KMS-11 (cell line): ENCODE measurements around the gene KIT.

ENCODE experiments used
- H2AFZ ChIP-seq: fragments of 200-600 bp; sonication (generic); 2 replicates; pipeline ENCODE4 v1.6.1; 2016; ENCODE audit warnings: antibody characterized with exemption, mixed run types, low read depth
- H3K27ac ChIP-seq: fragments of 200-600 bp; sonication (generic); 2 replicates; pipeline ENCODE4 v1.6.1; 2016; ENCODE audit warnings: mild to moderate bottlenecking, mixed run types
- H3K27me3 ChIP-seq: fragments of 200-600 bp; sonication (generic); 2 replicates; pipeline ENCODE4 v1.6.1; 2017; ENCODE audit warnings: mild to moderate bottlenecking, low read depth, mixed run types, moderate library complexity; ENCODE audit not compliant: insufficient read depth
- H3K36me3 ChIP-seq: fragments of 200-600 bp; sonication (generic); 2 replicates; pipeline ENCODE4 v1.6.1; 2017; ENCODE audit warnings: mild to moderate bottlenecking, mixed run types; ENCODE audit not compliant: insufficient read depth
- H3K4me1 ChIP-seq: fragments of 200-600 bp; sonication (generic); 2 replicates; pipeline ENCODE4 v1.6.1; 2016; ENCODE audit warnings: mild to moderate bottlenecking, low read depth, mixed run types; ENCODE audit not compliant: poor library complexity, severe bottlenecking
- H3K4me2 ChIP-seq: fragments of 200-600 bp; sonication (generic); 2 replicates; pipeline ENCODE4 v1.7.0; 2016; ENCODE audit warnings: mild to moderate bottlenecking, mixed run types
- H3K4me3 ChIP-seq: fragments of 200-600 bp; sonication (generic); IDR thresholded peaks from 2 replicates; pipeline ENCODE4 v1.6.1; 2017; ENCODE audit warnings: low read depth, low read length, mixed read lengths; ENCODE audit not compliant: insufficient read depth
- H3K79me2 ChIP-seq: fragments of 200-600 bp; sonication (generic); 2 replicates; pipeline ENCODE4 v1.6.1; 2016; ENCODE audit warnings: low read depth, mixed run types; ENCODE audit not compliant: insufficient read depth
- H3K9ac ChIP-seq: fragments of 200-600 bp; sonication (generic); 2 replicates; pipeline ENCODE4 v1.6.1; 2016; ENCODE audit warnings: mild to moderate bottlenecking, mixed run types
- H4K20me1 ChIP-seq: fragments of 200-600 bp; sonication (generic); 2 replicates; pipeline ENCODE4 v1.6.1; 2016; ENCODE audit warnings: mild to moderate bottlenecking, mixed run types; ENCODE audit not compliant: insufficient read depth
- TF ChIP-seq, protein P1 (sequence below): fragments of 200-600 bp; sonication (generic); conservative IDR thresholded peaks from 2 replicates; pipeline ENCODE4 v1.6.1; 2017; ENCODE audit warnings: low read depth, mild to moderate bottlenecking, antibody characterized with exemption, low read length, moderate library complexity, mixed read lengths

Gene KIT

DNA sequence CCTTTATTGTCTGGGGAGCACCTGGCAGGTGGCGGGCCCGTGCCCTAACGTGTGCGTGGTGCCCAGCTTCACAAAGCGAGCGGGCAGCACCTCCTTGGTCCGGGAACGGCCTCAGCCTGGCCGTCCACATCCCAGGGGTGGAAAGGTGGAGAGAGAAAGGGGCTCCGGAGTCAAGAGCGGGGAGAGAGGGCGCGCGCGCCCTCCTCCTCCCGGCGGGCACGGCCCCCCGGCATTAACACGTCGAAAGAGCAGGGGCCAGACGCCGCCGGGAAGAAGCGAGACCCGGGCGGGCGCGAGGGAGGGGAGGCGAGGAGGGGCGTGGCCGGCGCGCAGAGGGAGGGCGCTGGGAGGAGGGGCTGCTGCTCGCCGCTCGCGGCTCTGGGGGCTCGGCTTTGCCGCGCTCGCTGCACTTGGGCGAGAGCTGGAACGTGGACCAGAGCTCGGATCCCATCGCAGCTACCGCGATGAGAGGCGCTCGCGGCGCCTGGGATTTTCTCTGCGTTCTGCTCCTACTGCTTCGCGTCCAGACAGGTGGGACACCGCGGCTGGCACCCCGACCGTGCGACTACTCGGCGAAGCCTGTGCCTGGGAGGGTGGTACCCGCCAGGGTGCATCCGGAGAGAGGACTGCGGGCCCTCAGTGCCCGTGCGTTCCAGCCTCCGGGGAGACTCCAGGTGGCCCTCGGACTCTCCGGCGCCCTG, at the start of gene KIT:
Gene KIT, plus strand, starts transcription at position 407 of the 701 bp plus-strand sequence. Its CDS starts 58 bp downstream, at position 465.
- TF ChIP-seq, protein P1, sequence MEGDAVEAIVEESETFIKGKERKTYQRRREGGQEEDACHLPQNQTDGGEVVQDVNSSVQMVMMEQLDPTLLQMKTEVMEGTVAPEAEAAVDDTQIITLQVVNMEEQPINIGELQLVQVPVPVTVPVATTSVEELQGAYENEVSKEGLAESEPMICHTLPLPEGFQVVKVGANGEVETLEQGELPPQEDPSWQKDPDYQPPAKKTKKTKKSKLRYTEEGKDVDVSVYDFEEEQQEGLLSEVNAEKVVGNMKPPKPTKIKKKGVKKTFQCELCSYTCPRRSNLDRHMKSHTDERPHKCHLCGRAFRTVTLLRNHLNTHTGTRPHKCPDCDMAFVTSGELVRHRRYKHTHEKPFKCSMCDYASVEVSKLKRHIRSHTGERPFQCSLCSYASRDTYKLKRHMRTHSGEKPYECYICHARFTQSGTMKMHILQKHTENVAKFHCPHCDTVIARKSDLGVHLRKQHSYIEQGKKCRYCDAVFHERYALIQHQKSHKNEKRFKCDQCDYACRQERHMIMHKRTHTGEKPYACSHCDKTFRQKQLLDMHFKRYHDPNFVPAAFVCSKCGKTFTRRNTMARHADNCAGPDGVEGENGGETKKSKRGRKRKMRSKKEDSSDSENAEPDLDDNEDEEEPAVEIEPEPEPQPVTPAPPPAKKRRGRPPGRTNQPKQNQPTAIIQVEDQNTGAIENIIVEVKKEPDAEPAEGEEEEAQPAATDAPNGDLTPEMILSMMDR: no peak
- Histone ChIP-seq H3K9ac (peak within 1 kb of the TSS; percentile 16; the same call in 1 of the 2 replicates), H3K4me1 (no peaks in the 10 kb centered on the region), H4K20me1 (no peaks in the 10 kb centered on the region), H3K36me3 (no peaks in the 10 kb centered on the region), H3K79me2 (no peaks in the 10 kb centered on the region), H3K4me2 (peak within 1 kb of the TSS; percentile 90), H3K27ac (no peak within 1 kb of the TSS), H2AFZ (peak within 1 kb of the TSS; percentile 86), H3K4me3 (peak within 1 kb of the TSS; percentile 83), H3K27me3 (no peaks in the 10 kb centered on the region; the same call in 1 of the 2 replicates)

DNA sequence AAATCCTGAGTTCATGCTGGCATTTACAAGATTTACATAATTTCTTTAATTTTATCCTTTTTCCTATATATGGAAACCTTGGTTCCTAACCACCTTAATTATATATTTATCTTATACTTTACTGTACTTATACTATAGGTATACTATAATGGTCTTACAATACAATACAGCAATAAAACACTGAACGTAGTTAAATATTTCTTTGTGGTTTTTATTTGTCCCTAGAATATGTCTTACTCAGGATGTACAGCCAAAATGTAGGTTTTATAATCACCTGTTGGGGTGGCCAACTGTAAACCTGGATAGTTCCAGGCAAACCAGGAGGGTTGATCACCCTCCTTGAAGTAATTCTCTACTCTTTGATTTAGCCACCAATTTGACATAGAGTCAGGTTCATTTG, 48.4 kb upstream of the KIT start:
- TF ChIP-seq, protein P1: no peak

DNA sequence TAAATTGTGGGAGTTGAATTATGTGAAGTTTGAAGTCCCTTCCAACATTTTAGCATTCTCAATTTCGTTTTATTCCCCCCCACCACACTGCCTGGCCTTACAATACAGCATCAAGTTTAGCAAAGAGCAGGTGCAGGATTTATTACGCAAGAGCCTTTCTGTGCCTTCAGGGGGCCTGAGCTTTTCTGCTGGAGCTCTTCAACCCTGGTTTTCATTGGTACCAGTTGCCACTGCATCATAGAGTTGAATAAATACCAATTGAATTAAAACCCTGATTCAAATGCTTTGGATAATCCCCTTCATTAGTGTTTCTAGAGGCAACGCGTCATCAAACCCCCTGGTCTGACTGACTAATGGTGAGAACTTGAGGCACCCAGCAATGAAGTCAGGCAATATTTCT, 43.6 kb upstream of the KIT start:
- H4K20me1 ChIP-seq: no peaks in the 10 kb centered on the region
- no peak overlapping the region for H2AFZ ChIP-seq
- H3K27me3 ChIP-seq: no peaks in the 10 kb centered on the region
- no peaks in the 10 kb centered on the region for H3K36me3 ChIP-seq
- H3K4me2 ChIP-seq: no peak overlapping the region
- TF ChIP-seq, protein P1: no peak
- no peaks in the 10 kb centered on the region for H3K4me1 ChIP-seq
- H3K4me3 ChIP-seq: no peak overlapping the region
- no peak overlapping the region for H3K27ac ChIP-seq
- H3K9ac ChIP-seq: no peak overlapping the region
- H3K79me2 ChIP-seq: no peaks in the 10 kb centered on the region

More for the DNA sequence above, 48.4 kb upstream of the KIT start:
- Histone ChIP-seq H3K36me3 (no peaks in the 10 kb centered on the region), H4K20me1 (no peaks in the 10 kb centered on the region), H3K4me3 (no peak overlapping the region), H3K27me3 (no peaks in the 10 kb centered on the region), H3K27ac (no peak overlapping the region), H3K9ac (no peak overlapping the region), H3K4me1 (no peaks in the 10 kb centered on the region), H3K79me2 (no peaks in the 10 kb centered on the region), H2AFZ (no peak overlapping the region), H3K4me2 (no peak overlapping the region)

DNA sequence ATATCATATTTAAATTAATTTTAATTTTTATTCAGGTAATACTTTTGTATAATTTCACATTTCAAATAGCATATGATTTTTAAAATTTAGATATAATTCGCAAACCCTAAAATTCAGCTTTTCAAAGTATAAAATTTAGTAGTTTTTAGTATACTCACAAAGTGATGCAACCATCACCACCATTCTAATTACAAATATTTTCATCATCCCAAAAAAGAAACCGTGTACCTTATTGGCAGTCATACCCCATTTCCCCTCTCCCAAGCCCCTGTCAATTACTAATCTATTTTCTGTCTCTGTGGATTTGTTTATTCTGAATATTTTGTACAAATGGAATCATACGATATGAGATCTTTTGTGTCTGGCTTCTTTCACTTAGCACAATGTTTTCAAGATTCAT, 37.0 kb upstream of the KIT start:
- H3K4me3 ChIP-seq: no peak overlapping the region
- H3K36me3 ChIP-seq: no peaks in the 10 kb centered on the region
- no peak overlapping the region for H3K27ac ChIP-seq
- no peak overlapping the region for H2AFZ ChIP-seq
- no peak overlapping the region for H3K4me2 ChIP-seq
- H4K20me1 ChIP-seq: no peaks in the 10 kb centered on the region
- TF ChIP-seq, protein P1: no peak
- H3K9ac ChIP-seq: no peak overlapping the region
- no peaks in the 10 kb centered on the region for H3K79me2 ChIP-seq
- H3K27me3 ChIP-seq: no peaks in the 10 kb centered on the region
- H3K4me1 ChIP-seq: no peaks in the 10 kb centered on the region
